SJSA1 (cell line): ENCODE results near the gene ANLN. TPM values are rescaled to one million over a fixed set of nuclear protein-coding genes. Genes with fewer than 3 reads are reported as not detected.
"Not testable (repeated sequence)": the region's sequence is repeated elsewhere in the genome, so short reads cannot be mapped to it uniquely, and the experiment has no call there.

ENCODE experiments used
- DNase-seq, 2 experiments: peaks; one replicate each; pipeline ENCODE4 v3.0.0-alpha.2; 2015 to 2020; ENCODE audit warnings: low spot score in 2 of 2, low read depth in 1 of 2
- H3K27ac ChIP-seq: fragments of 250-450 bp; sonication (Bioruptor Pico); 2 replicates; pipeline ENCODE4 v1.5.1; 2020; ENCODE audit warnings: mild to moderate bottlenecking, moderate library complexity
- H3K27me3 ChIP-seq: fragments of 250-450 bp; sonication (Bioruptor Pico); replicated peaks from 2 replicates; pipeline ENCODE4 v1.5.1; 2020; ENCODE audit warnings: mild to moderate bottlenecking, moderate library complexity
- H3K36me3 ChIP-seq: fragments of 250-450 bp; sonication (Bioruptor Pico); 2 replicates; pipeline ENCODE4 v1.5.1; 2020; ENCODE audit warnings: mild to moderate bottlenecking
- H3K4me1 ChIP-seq: fragments of 250-450 bp; sonication (Bioruptor Pico); replicated peaks from 2 replicates; pipeline ENCODE4 v1.6.1; 2021; ENCODE audit warnings: mild to moderate bottlenecking
- H3K4me3 ChIP-seq: fragments of 250-450 bp; sonication (Bioruptor Pico); 2 replicates; pipeline ENCODE4 v1.5.1; 2020; ENCODE audit warnings: mild to moderate bottlenecking
- H3K9me3 ChIP-seq: fragments of 250-450 bp; sonication (Bioruptor Pico); replicated peaks from 2 replicates; pipeline ENCODE4 v1.5.1; 2020; ENCODE audit warnings: mild to moderate bottlenecking
- total RNA-seq: library from RNA; depleted of rRNA; stranded (reverse); fragments of >200 nt; shearing (Covaris generic); gene quantifications from 2 replicates; pipeline ENCODE4 v1.2.3, GENCODE V29; 2014

Gene ANLN
- total RNA-seq, 1 experiment from 2014 or later: 397 TPM

GRCh38 chr7:36366005-36366717 is 23.5 kb upstream of the ANLN start:
- Histone ChIP-seq H3K4me3 (peak overlapping the region; percentile 59), H3K36me3 (no peaks in the 10 kb centered on the region), H3K27ac (no peak overlapping the region), H3K9me3 (no peaks in the 10 kb centered on the region), H3K27me3 (no peaks in the 10 kb centered on the region), H3K4me1 (0 out of 2 replicates have a peak, but pooled peaks cover 3% of the 10 kb centered on the region)
- no peak for DNase-seq

DNA sequence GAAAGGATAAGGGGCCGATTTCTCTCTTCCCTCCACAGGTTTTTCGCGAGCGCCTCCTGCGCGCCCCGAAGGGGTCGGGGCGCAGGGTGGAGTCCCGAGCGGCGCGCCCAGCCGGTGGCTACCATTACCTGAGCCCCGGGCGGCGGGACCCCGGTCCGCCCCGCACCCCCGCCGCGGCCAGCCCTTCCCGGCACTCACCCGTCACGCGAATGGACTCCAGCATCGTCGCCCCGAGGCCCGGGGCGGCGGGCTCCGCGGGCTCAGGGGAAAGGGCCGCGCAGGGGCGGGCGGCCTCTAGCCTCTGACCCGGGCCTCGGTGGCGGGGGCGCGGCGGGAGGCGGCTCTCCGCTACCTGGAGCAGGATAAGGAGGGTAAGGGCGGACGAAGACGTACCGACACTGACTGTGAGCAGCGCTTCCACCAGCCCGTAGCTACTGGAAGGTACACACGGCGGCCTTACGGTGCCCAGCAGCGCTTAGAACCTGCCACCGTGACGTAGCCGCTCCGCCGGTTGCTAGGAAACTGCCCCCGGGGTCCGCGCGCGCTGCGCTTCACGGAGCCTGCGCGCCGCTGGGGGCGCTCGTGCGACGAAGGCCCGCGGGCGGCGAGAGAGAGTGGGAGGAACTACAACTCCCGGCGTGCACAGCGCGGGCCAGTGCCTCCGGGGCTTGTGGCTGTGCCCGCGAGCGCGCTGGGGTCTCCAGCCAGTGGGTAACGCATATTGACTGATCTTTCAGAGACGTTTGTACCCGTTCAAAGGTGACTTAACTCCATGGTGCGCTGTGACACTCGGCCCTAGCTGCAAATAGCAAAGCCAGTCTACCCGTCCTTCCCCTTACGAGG is 22.7 kb upstream of the ANLN start:
- DNase-seq: peak; percentile 85 to 87

DNA sequence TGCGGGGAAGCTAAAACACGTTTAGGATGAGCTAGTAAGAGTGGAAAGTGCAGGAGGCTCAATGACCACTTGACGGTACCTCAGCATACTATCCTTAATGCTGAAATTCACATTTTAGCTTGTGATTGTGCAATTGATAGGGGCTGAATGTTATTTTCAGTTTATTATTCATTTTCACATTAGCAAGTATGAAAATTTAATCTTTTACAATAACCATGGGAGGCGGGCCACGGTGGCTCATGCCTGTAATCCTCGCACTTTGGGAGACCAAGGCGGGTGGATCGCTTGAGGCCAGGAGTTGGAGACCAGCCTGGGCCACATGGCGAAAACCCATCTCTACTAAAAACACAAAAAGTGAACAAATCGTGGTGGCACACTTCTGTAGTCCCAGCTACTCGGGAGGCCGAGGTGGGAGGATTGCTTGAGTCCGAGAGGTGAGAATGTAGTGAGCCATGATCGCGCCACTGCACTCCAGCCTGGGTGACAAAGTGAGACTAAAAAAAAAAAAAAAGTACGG is 22.0 kb upstream of the ANLN start:
- H3K36me3 ChIP-seq: no peaks in the 10 kb centered on the region
- H3K4me1 ChIP-seq: peaks cover 14% of the 10 kb centered on the region
- H3K27ac ChIP-seq: no peak overlapping the region
- peak overlapping the region; percentile 59 for H3K4me3 ChIP-seq
- no peaks in the 10 kb centered on the region for H3K9me3 ChIP-seq
- no peaks in the 10 kb centered on the region for H3K27me3 ChIP-seq
- no peak for DNase-seq

More for the DNA sequence above, 22.7 kb upstream of the ANLN start:
- Histone ChIP-seq H3K9me3 (no peaks in the 10 kb centered on the region), H3K36me3 (no peaks in the 10 kb centered on the region), H3K27me3 (no peaks in the 10 kb centered on the region), H3K27ac (no peak overlapping the region), H3K4me3 (peak overlapping the region; percentile 59), H3K4me1 (peaks cover 8% of the 10 kb centered on the region)

GRCh38 chr7:36368496-36368895 is 21.2 kb upstream of the ANLN start:
- no peaks in the 10 kb centered on the region for H3K27me3 ChIP-seq
- no peaks in the 10 kb centered on the region for H3K9me3 ChIP-seq
- H3K4me3 ChIP-seq: no peak overlapping the region
- H3K27ac ChIP-seq: no peak overlapping the region
- peaks cover 16% of the 10 kb centered on the region for H3K4me1 ChIP-seq
- no peak for DNase-seq
- no peaks in the 10 kb centered on the region for H3K36me3 ChIP-seq

GRCh38 chr7:36369171-36369570 is 20.5 kb upstream of the ANLN start:
- no peak for DNase-seq
- no peaks in the 10 kb centered on the region for H3K9me3 ChIP-seq
- H3K27ac ChIP-seq: no peak overlapping the region
- no peaks in the 10 kb centered on the region for H3K27me3 ChIP-seq
- H3K4me3 ChIP-seq: no peak overlapping the region
- no peaks in the 10 kb centered on the region for H3K36me3 ChIP-seq
- peaks cover 16% of the 10 kb centered on the region for H3K4me1 ChIP-seq

GRCh38 chr7:36370046-36370445 is 19.6 kb upstream of the ANLN start:
- H3K9me3 ChIP-seq: no peaks in the 10 kb centered on the region
- no peak for DNase-seq
- no peaks in the 10 kb centered on the region for H3K27me3 ChIP-seq
- H3K36me3 ChIP-seq: no peaks in the 10 kb centered on the region
- H3K4me1 ChIP-seq: peaks cover 16% of the 10 kb centered on the region
- H3K27ac ChIP-seq: no peak overlapping the region
- no peak overlapping the region for H3K4me3 ChIP-seq

DNA sequence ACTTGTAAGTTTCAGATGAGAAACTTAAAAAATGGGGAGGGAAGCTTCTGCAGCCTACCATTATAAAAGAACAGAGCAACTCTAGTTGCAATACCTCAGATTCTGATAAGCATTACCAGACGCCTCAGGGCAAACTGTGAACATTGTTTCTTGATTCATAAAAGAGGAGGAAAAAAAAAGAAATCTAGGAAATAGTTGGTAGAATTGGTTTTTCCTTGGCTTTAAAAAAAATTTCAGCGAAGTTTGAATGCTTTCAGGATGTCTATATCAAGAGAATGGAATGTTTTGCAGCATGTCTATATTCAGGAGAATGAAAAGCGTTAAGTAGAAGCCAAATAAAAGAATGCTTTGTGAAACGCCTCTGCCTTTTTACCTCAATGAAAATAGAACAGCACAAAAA is 17.5 kb upstream of the ANLN start:
- Histone ChIP-seq H3K27me3 (no peaks in the 10 kb centered on the region), H3K4me1 (peaks cover 16% of the 10 kb centered on the region), H3K36me3 (no peaks in the 10 kb centered on the region), H3K9me3 (no peaks in the 10 kb centered on the region), H3K4me3 (no peak overlapping the region), H3K27ac (peak overlapping the region; percentile 25; the same call in 1 of the 2 replicates)
- peak in 1 of 2 experiments; percentile 64 for DNase-seq

DNA sequence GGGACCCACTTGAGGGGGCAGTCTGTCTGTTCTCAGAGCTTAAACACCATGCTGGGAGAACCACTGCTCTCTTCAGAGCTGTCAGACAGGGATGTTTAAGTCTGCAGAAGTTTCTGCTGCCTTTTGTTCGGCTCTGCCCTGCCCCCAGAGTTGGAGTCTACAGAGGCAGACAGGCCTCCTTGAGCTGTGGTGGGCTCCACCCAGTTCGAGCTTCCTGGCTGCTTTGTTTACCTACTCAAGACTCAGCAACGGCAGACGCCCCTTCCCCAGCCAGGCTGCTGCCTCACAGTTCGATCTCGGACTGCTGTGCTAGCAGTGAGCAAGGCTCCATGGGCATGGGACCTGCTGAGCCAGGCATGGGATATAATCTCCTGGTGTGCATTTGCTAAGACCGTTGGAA is 11.1 kb upstream of the ANLN start:
- H3K4me3 ChIP-seq, H3K9me3 ChIP-seq, H3K27me3 ChIP-seq, H3K4me1 ChIP-seq, H3K36me3 ChIP-seq, H3K27ac ChIP-seq, DNase-seq: not testable (repeated sequence)

DNA sequence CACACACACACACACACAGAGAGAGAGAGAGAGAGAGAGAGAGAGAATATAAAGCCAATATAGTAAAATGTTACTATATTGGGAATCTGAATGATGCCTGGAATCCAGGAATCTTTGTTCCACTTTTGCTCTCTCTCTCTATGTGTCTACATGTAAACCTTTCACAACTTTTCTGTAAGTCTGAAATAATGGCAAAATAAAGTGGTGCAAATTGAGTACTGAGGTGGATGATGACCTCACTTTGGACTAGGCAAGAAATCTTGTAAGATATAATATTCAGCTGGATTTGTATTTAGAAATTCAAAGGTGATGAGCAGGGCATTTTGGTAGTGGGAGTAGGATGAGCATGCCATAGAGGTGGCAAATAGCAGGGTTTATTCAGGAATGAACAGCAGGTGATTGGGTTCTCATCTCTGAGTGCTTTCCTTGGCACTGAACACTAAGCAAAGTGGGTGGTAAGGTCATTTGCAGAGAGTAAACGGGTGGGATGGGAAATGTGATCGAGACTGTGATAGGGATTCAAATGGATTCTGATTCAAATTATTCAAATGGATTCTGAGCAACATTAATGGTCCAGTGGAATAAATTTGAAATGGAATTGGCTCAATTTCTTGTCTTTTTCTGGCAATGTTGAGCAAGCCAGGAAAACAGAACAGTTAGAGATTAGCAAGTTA is 9.7 kb upstream of the ANLN start:
- DNase-seq: no peak
- Histone ChIP-seq H3K36me3 (no peaks in the 10 kb centered on the region), H3K9me3 (no peaks in the 10 kb centered on the region), H3K4me3 (no peak overlapping the region), H3K27ac (no peak overlapping the region), H3K27me3 (no peaks in the 10 kb centered on the region), H3K4me1 (no peaks in the 10 kb centered on the region)

DNA sequence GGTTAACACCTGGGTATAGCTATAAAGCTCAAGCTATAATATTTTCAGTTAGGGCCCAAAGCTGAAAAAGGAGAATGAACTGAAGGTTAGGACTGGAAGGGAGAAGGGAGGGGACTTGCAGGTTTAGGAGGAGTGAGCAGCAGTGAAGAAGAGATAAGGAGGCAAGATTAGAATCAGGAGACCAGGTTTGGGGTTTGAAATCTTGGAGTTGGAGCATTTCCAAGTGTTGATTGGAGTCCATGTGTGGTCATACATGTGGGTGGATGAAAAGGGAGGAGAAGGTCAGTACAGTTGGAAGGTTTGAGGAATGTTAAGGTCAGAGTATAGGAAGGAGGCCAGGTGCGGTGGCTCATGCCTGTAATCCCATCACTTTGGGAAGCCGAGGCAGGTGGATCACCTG is 8.6 kb upstream of the ANLN start:
- Histone ChIP-seq H3K36me3 (no peaks in the 10 kb centered on the region), H3K4me1 (no peaks in the 10 kb centered on the region), H3K27me3 (no peaks in the 10 kb centered on the region), H3K4me3 (no peak overlapping the region), H3K9me3 (no peaks in the 10 kb centered on the region), H3K27ac (no peak overlapping the region)
- DNase-seq: no peak

- not testable (repeated sequence) for H3K4me3 ChIP-seq, H3K27me3 ChIP-seq, H3K36me3 ChIP-seq, DNase-seq, H3K27ac ChIP-seq, H3K9me3 ChIP-seq, H3K4me1 ChIP-seq
Observed at GRCh38 chr7:36383284-36383683, 6.4 kb upstream of the ANLN start.

DNA sequence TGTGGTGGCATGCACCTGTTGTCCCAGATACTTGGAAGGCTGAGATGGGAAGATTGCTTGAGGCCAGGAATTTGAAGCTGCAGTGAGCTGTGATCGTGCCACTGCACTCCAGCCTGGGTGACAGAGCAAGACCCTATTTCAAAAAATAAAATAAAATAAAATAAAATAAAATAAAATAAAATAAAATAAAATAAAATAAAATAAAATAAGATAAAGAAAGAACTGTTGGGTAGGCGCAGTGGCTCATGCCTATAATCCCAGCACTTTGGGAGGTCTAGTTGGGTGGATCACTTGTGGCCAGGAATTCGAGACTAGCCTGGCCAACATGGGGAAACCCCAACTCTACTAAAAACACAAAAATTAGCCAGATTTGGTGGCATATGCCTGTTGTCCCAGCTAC is 4.0 kb upstream of the ANLN start:
- not testable (repeated sequence) for H3K4me3 ChIP-seq, H3K9me3 ChIP-seq, H3K27me3 ChIP-seq, H3K27ac ChIP-seq, DNase-seq, H3K36me3 ChIP-seq
- H3K4me1 ChIP-seq: peaks cover 11% of the 10 kb centered on the region

GRCh38 chr7:36387435-36388231 is 2.0 kb upstream of the ANLN start:
- Histone ChIP-seq H3K4me1 (peaks cover 15% of the 10 kb centered on the region), H3K4me3 (no peak overlapping the region), H3K27ac (no peak overlapping the region), H3K27me3 (no peaks in the 10 kb centered on the region), H3K9me3 (no peaks in the 10 kb centered on the region), H3K36me3 (peaks cover 25% of the 10 kb centered on the region)
- DNase-seq: no peak
